ENCODE data around the gene CREBBP.

The CREBBP gene

DNA sequence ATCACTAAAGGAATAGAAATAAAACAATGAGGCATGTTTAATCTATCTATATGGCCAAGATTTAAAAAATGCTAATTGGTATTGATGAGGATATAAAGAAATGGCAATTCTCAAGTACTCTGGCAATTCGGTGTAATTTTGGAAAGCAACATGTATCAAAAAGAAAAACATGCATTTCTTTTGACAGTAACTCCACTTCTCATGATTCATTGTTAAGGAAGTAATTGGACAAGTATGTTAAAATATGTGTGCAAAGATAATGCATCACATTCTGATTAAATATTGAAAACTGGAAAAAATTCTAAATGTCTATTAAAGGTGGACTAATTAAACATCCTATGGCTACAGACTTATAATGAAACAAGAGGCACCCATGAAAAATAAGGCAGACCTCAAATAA is 81.2 kb downstream of the CREBBP start:
- no peak for DNase-seq (ENCODE audit: insufficient read length)
- TF ChIP-seq POLR2A (IDR thresholded peaks at IDR 0.05; ENCODE audit: low read depth, low read length): no peak
- no peak for FAIRE-seq

DNA sequence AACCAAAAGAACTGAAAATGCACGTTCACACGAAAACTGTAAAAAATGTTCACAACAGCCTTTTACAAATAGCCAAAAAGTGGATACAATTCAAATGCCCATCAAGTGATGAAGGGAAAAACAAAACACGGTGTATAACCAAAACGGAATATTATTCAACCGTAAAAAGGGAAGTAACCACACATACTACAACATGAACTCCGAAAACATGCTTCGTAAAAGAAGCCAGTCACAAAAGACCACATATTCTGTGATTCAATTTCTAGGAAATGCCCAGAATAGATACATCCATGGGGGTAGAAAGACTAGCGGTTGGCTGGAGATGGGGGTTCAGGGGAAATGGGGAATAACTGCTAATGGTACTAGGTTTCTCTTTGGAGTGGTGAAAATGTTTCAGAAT is 81.7 kb downstream of the CREBBP start:
- DNase-seq (ENCODE audit: insufficient read length): no peak
- TF ChIP-seq POLR2A (IDR thresholded peaks at IDR 0.05; ENCODE audit: low read depth, low read length): no peak
- TF ChIP-seq POLR2AphosphoS5 (IDR thresholded peaks at IDR 0.05; ENCODE audit: low read depth, low read length): no peak
- TF ChIP-seq TAF1 (IDR thresholded peaks at IDR 0.05; ENCODE audit: borderline replicate concordance, low read depth, low read length): no peak
- peak; percentile 62 for FAIRE-seq

DNA sequence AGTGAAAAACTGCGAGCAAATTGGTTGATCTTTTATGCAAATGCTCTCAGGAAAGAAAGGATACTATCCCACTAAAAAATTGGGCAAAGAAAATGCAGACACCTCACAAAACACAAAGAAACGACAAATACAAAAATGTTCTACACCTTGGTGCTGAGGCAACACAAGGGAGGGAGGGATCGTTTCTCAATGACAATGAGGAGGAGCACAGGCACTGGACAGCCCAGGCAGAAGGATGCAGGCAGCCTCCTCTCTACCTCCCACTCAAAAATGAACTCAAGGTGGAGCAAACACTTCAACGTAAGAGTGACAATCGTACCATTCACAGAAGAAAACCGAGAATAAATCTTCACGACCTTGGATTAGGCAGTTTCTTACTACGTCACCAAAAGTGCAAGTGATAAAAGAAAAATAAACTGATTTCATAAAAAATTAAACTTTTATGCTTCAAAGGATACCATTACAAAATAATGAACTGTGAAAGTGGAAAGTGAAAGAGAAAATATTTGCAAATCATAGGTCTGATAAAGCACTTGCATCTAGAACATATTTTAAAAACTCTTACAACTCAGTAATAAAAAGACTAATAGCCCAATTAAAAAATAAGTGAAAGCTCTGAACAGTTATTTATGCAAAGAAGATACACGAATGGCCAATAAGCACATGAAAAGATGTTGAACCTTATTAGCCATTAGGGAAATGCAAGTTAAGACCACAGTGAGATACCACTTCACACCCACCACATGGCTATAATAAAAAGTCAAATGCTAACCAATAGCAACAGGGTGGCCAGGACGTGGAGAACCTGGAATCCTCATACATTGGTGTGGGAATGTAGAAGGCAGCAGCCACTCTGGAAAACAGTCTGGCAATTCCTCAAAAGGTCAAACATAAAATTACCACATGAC is 82.4 kb downstream of the CREBBP start:
- FAIRE-seq: no peak
- no peak for TF ChIP-seq POLR2A (IDR thresholded peaks at IDR 0.05; ENCODE audit: low read depth, low read length)
- no peak for TF ChIP-seq TAF1 (IDR thresholded peaks at IDR 0.05; ENCODE audit: borderline replicate concordance, low read depth, low read length)
- no peak for TF ChIP-seq POLR2AphosphoS5 (IDR thresholded peaks at IDR 0.05; ENCODE audit: low read depth, low read length)
- DNase-seq (ENCODE audit: insufficient read length): no peak

DNA sequence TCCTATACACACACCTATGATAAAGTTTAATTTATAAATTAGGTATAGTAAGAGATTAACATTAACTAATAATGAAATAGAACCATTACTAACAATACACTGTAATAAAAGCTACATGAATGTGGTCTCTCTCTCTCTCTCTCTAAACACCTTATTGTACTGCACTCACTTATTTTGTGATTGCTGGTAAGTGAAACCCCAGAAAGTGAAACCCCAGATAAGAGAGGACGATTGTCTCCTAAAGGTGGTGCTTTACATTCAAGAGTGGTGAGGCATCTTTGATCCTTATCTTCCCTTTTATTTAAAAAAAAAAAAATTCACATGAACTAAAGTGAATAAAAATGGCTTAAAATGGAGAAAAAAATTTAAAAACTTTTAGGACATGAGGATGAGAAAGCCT is 83.0 kb downstream of the CREBBP start:
- no peak for TF ChIP-seq POLR2AphosphoS5 (IDR thresholded peaks at IDR 0.05; ENCODE audit: low read depth, low read length)
- no peak for TF ChIP-seq POLR2A (IDR thresholded peaks at IDR 0.05; ENCODE audit: low read depth, low read length)
- no peak for TF ChIP-seq TAF1 (IDR thresholded peaks at IDR 0.05; ENCODE audit: borderline replicate concordance, low read depth, low read length)
- no peak for FAIRE-seq
- DNase-seq (ENCODE audit: insufficient read length): no peak

DNA sequence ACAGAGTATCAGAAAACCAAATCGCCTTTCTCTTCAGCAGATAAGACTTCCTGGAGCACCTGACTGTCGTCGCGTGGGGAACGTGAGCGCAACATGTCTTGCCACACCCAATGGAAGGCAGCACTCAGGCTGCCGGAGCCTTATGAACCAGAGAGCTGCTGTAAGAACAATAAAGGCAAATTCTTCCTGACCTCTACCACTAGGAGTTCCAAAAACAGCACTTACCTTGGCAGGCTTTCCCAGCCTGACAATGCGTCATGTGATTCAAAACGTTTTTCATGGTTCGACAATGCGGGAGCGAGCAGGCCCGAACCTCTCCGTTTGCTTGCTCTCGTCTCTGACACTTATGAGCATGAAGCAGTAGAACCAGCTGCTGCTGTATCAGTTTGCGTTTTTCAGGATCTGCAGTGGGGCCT is 87.3 kb downstream of the CREBBP start:
- no peak for TF ChIP-seq POLR2A (IDR thresholded peaks at IDR 0.05; ENCODE audit: low read depth, low read length)
- no peak for TF ChIP-seq TAF1 (IDR thresholded peaks at IDR 0.05; ENCODE audit: borderline replicate concordance, low read depth, low read length)
- no peak for TF ChIP-seq POLR2AphosphoS5 (IDR thresholded peaks at IDR 0.05; ENCODE audit: low read depth, low read length)
- FAIRE-seq (no peak), DNase-seq (ENCODE audit: insufficient read length) (no peak)

DNA sequence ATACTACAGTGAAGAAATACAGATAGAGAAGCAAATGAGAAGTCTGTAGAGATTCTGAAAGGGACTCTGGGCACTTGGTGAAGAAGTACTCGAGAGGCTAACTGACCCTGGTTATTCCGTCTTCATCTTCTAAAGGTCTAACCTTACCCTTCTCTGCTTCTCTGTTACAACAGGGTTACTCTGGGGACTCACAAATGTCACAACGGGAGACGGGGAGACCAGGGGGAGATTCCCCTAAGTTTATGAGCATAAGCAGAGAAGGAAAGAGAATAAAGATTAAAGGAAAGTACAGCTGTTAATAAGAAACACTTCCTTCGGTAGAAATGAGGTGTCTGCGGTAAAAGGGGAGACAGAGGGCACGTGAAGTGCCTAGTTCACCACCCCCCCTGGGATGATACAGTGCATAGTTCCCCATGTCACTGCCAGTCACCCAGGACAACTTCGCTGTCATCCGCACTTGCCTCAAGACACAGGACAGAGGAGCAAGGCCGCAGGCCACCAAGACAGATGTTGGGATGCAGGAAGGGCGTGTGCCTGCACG is 88.0 kb downstream of the CREBBP start:
- TF ChIP-seq POLR2AphosphoS5 (IDR thresholded peaks at IDR 0.05; ENCODE audit: low read depth, low read length): no peak
- TF ChIP-seq POLR2A (IDR thresholded peaks at IDR 0.05; ENCODE audit: low read depth, low read length): no peak
- TF ChIP-seq TAF1 (IDR thresholded peaks at IDR 0.05; ENCODE audit: borderline replicate concordance, low read depth, low read length): no peak
- FAIRE-seq (no peak), DNase-seq (ENCODE audit: insufficient read length) (no peak)

DNA sequence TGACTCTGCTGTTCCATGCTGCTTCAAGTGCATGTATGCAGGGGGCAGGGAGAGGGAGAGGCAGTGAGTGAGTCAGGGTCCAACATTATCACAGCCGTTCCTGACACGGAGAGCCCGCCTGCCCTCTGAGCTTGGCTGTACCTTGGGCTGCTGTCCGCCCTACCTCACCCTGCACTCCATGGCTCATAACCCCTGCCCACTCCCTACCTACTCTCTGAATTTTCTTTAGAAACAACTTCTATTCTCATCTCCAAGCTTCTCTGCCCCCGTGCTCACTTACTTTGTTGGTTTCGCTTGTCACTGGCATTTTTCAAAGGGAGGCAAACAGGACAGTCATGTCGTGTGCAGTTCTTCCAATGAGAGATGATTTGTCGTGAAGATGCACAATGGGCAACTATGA is 88.8 kb downstream of the CREBBP start:
- FAIRE-seq: no peak
- TF ChIP-seq POLR2AphosphoS5 (IDR thresholded peaks at IDR 0.05; ENCODE audit: low read depth, low read length) (no peak), POLR2A (IDR thresholded peaks at IDR 0.05; ENCODE audit: low read depth, low read length) (no peak), TAF1 (IDR thresholded peaks at IDR 0.05; ENCODE audit: borderline replicate concordance, low read depth, low read length) (no peak)
- no peak for DNase-seq (ENCODE audit: insufficient read length)

DNA sequence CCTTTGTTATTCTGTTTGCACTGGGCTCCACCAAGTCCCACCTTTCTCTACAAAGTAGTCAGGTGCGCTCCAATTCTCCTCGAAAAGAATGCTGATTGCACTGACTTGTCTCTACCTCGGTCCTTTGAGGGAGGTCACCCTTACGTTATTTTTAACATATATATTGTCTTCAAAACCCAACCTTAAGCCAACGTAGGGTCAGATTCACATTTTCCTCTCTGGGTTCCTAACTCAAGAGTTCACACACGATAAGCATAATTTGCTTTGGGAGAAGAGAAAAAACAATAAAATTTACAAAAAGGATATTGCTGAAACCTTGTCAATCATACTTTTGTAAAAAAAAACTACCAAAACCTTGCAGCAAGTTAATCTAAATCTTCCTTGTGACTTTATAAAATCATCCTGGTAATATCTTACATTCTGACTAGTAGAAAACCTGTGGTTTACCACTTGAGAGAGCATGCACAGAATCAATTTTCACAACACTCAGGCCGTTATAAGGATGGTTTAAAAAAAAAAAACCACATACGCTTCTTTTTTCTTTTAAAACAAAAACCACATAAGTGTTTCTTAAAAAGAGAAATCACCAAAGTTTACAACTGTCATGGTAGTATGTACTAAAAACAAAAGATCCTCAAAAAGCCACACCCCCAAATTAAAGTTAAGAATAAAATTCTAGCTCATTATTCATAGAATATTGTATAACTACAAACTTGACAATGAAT is 91.0 kb downstream of the CREBBP start:
- TF ChIP-seq POLR2A (IDR thresholded peaks at IDR 0.05; ENCODE audit: low read depth, low read length): no peak
- TF ChIP-seq POLR2AphosphoS5 (IDR thresholded peaks at IDR 0.05; ENCODE audit: low read depth, low read length): no peak
- no peak for TF ChIP-seq TAF1 (IDR thresholded peaks at IDR 0.05; ENCODE audit: borderline replicate concordance, low read depth, low read length)
- no peak for DNase-seq (ENCODE audit: insufficient read length)
- no peak for FAIRE-seq

DNA sequence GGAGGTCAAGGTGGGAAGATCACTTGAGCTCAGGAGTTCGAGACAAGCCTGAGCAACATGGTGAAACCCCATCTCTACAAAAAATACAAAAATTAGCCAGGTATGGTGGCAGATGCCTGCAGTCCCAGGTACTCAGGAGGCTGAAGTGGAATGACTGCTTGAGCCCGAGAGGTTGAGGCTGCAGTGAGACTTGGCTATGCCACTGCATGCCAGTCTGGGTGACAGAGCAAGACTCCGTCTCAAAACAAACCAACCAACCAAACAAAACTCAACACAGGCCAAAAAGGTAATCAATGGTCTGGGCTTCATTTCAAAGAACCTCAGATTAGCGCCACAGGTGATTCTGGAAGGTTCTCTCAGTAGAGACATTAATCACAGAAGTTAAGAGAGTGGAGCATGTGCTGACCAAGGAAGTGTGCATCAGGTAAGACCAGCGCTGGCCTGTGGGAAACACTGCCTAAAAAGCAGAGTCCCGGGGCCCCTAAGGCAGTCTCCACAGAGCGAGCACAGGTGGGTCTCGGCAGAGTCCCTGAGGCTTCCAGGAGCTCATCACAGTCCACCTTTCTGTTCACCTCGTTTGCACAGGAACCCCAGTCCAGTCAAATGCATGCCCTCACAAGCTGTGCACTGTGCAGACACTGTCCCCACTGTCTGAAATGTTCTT is 91.7 kb downstream of the CREBBP start:
- FAIRE-seq: no peak
- DNase-seq (ENCODE audit: insufficient read length): no peak
- TF ChIP-seq TAF1 (IDR thresholded peaks at IDR 0.05; ENCODE audit: borderline replicate concordance, low read depth, low read length) (no peak), POLR2A (IDR thresholded peaks at IDR 0.05; ENCODE audit: low read depth, low read length) (no peak), POLR2AphosphoS5 (IDR thresholded peaks at IDR 0.05; ENCODE audit: low read depth, low read length) (no peak)

DNA sequence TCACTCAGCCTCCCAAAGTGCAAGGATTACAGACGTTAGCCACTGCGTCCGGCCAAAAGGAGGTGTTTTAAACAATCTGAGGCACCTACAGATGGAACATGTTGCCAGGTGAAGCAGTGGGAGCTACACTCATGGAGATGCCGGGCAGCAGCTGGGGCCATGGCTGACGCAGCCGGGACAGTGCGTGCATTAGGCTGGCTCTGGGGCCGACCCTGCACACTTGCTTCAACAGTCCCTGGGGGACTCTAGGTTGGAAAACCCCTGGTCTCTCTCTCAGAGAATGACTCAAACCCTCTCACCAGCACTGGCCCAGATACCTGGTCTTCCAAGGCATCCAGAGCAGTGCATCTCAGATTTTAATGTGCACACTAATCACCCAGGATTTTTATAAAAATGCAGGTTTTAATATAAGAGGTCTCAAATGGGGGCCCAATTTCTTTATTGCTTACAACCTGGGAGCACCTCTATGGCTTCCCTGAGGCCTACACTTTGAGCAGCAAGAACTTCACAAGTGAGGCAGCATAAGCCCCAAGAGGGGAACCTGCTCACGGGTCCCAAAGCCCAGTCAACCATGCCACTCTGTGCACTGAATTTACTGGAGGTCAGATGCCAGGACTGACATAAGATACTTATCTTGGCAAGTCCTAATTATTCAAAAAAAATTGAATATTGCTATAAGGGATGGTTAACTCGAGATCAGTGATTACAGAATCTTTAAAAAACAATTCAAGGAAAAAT is 92.4 kb downstream of the CREBBP start:
- no peak for TF ChIP-seq TAF1 (IDR thresholded peaks at IDR 0.05; ENCODE audit: borderline replicate concordance, low read depth, low read length)
- TF ChIP-seq POLR2AphosphoS5 (IDR thresholded peaks at IDR 0.05; ENCODE audit: low read depth, low read length): no peak
- peak; percentile 29 for DNase-seq (ENCODE audit: insufficient read length)
- FAIRE-seq: peak; percentile 50

DNA sequence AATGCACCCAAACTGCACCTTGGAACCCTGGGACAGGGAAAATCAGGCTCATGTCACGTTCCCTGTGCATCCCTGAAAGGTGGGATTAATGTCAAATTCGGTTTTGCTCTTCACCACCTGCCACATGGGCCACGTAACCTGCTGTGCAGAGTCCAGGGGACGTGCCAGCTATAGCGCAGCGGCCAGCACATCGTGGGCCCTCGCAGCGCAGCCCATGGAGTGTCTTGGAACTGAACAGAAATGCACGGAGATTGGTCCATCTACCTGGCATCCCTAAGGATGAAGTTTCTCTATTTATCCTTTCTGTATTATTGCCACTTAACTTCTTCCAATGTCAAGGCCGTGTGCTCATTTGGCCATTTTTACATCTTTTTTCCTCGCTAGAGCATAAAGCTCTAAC is 95.1 kb downstream of the CREBBP start:
- TF ChIP-seq POLR2A (IDR thresholded peaks at IDR 0.05; ENCODE audit: low read depth, low read length) (no peak), TAF1 (IDR thresholded peaks at IDR 0.05; ENCODE audit: borderline replicate concordance, low read depth, low read length) (no peak), POLR2AphosphoS5 (IDR thresholded peaks at IDR 0.05; ENCODE audit: low read depth, low read length) (no peak)
- no peak for DNase-seq (ENCODE audit: insufficient read length)
- no peak for FAIRE-seq
